NCI-H226 (cell line): Measurements from ENCODE around the gene SETD1B.
"Not testable (repeated sequence)": the region's sequence is repeated elsewhere in the genome, so short reads cannot be mapped to it uniquely, and the experiment has no call there.

Experiments used
- DNase-seq: peaks from one replicate; pipeline ENCODE4 v3.0.0-alpha.2; 2015

SETD1B gene

GRCh38 chr12:121781484-121781997 is 22.3 kb upstream of the SETD1B start:
- DNase-seq = no peak

GRCh38 chr12:121781998-121782979 is 21.5 kb upstream of the SETD1B start:
- DNase-seq = no peak

GRCh38 chr12:121783766-121784165 is 20.0 kb upstream of the SETD1B start:
- DNase-seq = peak; percentile 57

- peak; percentile 89 for DNase-seq
Observed at GRCh38 chr12:121784460-121784859, 19.3 kb upstream of the SETD1B start.

- DNase-seq = peak; percentile 95
Observed at GRCh38 chr12:121786440-121786825, 17.4 kb upstream of the SETD1B start.

- DNase-seq = no peak
Observed at GRCh38 chr12:121787063-121788025, 16.5 kb upstream of the SETD1B start.

- DNase-seq = peak; percentile 87
Observed at GRCh38 chr12:121788176-121788818, 15.5 kb upstream of the SETD1B start.

GRCh38 chr12:121789233-121789781 is 14.5 kb upstream of the SETD1B start:
- no peak for DNase-seq

GRCh38 chr12:121789800-121790728 is 13.7 kb upstream of the SETD1B start:
- DNase-seq = no peak

GRCh38 chr12:121790785-121791184 is 13.0 kb upstream of the SETD1B start:
- DNase-seq = not testable (repeated sequence)

- peak; percentile 68 for DNase-seq
Observed at GRCh38 chr12:121791671-121792551, 11.9 kb upstream of the SETD1B start.

- DNase-seq = no peak
Observed at GRCh38 chr12:121792607-121793439, 11.0 kb upstream of the SETD1B start.

GRCh38 chr12:121793440-121793837 is 10.4 kb upstream of the SETD1B start, which contains the start of gene RHOF:
Gene RHOF (minus strand): TSS chr12:121793688. CDS start chr12:121793633, 55 bp downstream.
- DNase-seq = no peak

GRCh38 chr12:121793838-121794533 is 9.8 kb upstream of the SETD1B start:
- peak; percentile 91 for DNase-seq

- DNase-seq = no peak
Observed at GRCh38 chr12:121794534-121795033, 9.2 kb upstream of the SETD1B start.

GRCh38 chr12:121795034-121795968 is 8.5 kb upstream of the SETD1B start:
- peak; percentile 60 for DNase-seq
